Hepatocyte (in vitro differentiated cells): ENCODE data around the gene TRAF3. TPM values are rescaled to one million over a fixed set of nuclear protein-coding genes. Genes with fewer than 3 reads are reported as not detected.

Experiments used
- DNase-seq: peaks from one replicate; pipeline ENCODE4 v3.0.0-alpha.2; 2016; ENCODE audit warnings: low spot score
- H2AFZ ChIP-seq: fragments of 200-600 bp; sonication (generic); 2 replicates; pipeline ENCODE4 v1.6.0; 2016; ENCODE audit warnings: antibody characterized with exemption, mild to moderate bottlenecking
- H3K27ac ChIP-seq: fragments of 200-600 bp; sonication (generic); 2 replicates; pipeline ENCODE4 v1.5.1; 2016; ENCODE audit warnings: mild to moderate bottlenecking
- H3K27me3 ChIP-seq: fragments of 200-600 bp; sonication (generic); 2 replicates; pipeline ENCODE4 v1.6.1; 2016
- H3K36me3 ChIP-seq: fragments of 200-600 bp; sonication (generic); replicated peaks from 2 replicates; pipeline ENCODE4 v1.5.1; 2016; ENCODE audit warnings: low read depth; ENCODE audit not compliant: insufficient read depth
- H3K4me1 ChIP-seq: fragments of 200-600 bp; sonication (generic); 2 replicates; pipeline ENCODE4 v1.5.1; 2016; ENCODE audit warnings: mild to moderate bottlenecking, moderate library complexity; ENCODE audit not compliant: insufficient read depth
- H3K4me2 ChIP-seq: fragments of 200-600 bp; sonication (generic); 2 replicates; pipeline ENCODE4 v1.6.0; 2016
- H3K4me3 ChIP-seq: fragments of 200-600 bp; sonication (generic); 2 replicates; pipeline ENCODE4 v1.5.1; 2016; ENCODE audit warnings: mild to moderate bottlenecking
- H3K79me2 ChIP-seq: fragments of 200-600 bp; sonication (generic); 2 replicates; pipeline ENCODE4 v1.6.0; 2017; ENCODE audit warnings: mild to moderate bottlenecking
- H3K9me2 ChIP-seq: fragments of 200-600 bp; sonication (generic); replicated peaks from 2 replicates; pipeline ENCODE4 v1.6.0; 2017; ENCODE audit warnings: mild to moderate bottlenecking; ENCODE audit not compliant: insufficient read depth
- H3K9me3 ChIP-seq: fragments of 200-600 bp; sonication (generic); 2 replicates; pipeline ENCODE4 v1.5.1; 2016; ENCODE audit warnings: low read depth, mild to moderate bottlenecking
- H4K20me1 ChIP-seq: fragments of 200-600 bp; sonication (generic); 2 replicates; pipeline ENCODE4 v1.6.0; 2016; ENCODE audit warnings: mild to moderate bottlenecking; ENCODE audit not compliant: insufficient read depth, poor library complexity, severe bottlenecking
- CTCF ChIP-seq: fragments of 200-600 bp; sonication (generic); IDR thresholded peaks from 2 replicates; pipeline ENCODE4 v1.5.1; 2016; ENCODE audit warnings: antibody characterized with exemption, mild to moderate bottlenecking; ENCODE audit not compliant: poor library complexity
- EZH2 ChIP-seq: fragments of 200-600 bp; sonication (generic); IDR thresholded peaks from 2 replicates; pipeline ENCODE4 v1.6.1; 2016; ENCODE audit warnings: antibody characterized with exemption, mild to moderate bottlenecking, borderline replicate concordance
- EZH2phosphoT487 ChIP-seq: fragments of 200-600 bp; sonication (generic); IDR thresholded peaks from one replicate; pipeline ENCODE4 v1.6.1; 2018; ENCODE audit warnings: antibody characterized with exemption, mild to moderate bottlenecking, low read depth, moderate library complexity; ENCODE audit not compliant: unreplicated experiment, severe bottlenecking
- WGBS: methylation state at CpG from one replicate; pipeline ENCODE4 v1.1.6; 2016; ENCODE audit warnings: low lambda C conversion rate; ENCODE audit errors: missing lambda C conversion rate; 5-methylcytosine and 5-hydroxymethylcytosine counted together
- polyA plus RNA-seq: library from polyadenylated mRNA; unstranded; fragments of >200 nt; fragmentation: Nextera tagmentation; extraction: Ambion mirVana; gene quantifications from 2 replicates; pipeline ENCODE4 v1.2.1, GENCODE V29; 2016
- total RNA-seq: library from RNA; depleted of rRNA; stranded (reverse); fragments of >200 nt; gene quantifications from 2 replicates; pipeline ENCODE4 v1.2.3, GENCODE V29; 2014

Gene TRAF3
- total and polyA plus RNA-seq, 2 experiments from 2014 or later, result 8.0 to 15.8 TPM

GRCh38 chr14:102807013-102807406 is 29.8 kb downstream of the TRAF3 start:
- no peaks in the 10 kb centered on the region for H3K36me3 ChIP-seq
- WGBS, result 67% methylated on average over 4 of the region's 4 CpGs
- peaks cover 17% of the 10 kb centered on the region for H3K4me1 ChIP-seq
- no peak for DNase-seq
- H3K9me2 ChIP-seq, result no peaks in the 10 kb centered on the region
- H3K27ac ChIP-seq, result peak overlapping the region; percentile 89
- TF ChIP-seq CTCF (no peak), EZH2phosphoT487 (no peak), EZH2 (no peak)
- no peak overlapping the region for H3K4me3 ChIP-seq
- H3K79me2 ChIP-seq, result peaks cover 55% of the 10 kb centered on the region
- H2AFZ ChIP-seq, result no peak overlapping the region
- H3K9me3 ChIP-seq, result no peaks in the 10 kb centered on the region
- no peaks in the 10 kb centered on the region for H4K20me1 ChIP-seq
- H3K27me3 ChIP-seq, result no peaks in the 10 kb centered on the region
- no peak overlapping the region for H3K4me2 ChIP-seq

DNA sequence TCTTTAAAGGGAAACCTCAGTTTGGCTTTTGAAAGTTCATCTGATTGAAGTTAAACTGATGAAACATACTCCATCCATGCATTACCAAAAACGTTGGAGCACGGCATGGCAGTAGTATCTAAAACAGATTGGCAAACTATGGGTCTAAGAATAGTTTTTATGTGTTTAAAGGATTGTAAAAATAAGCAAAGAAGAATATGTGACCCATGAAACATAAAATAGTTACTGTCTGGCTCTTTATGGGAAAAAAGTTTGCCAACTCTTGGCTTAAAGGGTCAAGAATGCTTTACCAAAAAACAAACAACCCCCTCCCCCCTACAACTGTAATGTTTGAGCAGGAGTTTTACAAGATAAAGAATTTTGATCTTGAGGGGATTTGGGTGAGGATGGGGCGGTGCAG is 32.6 kb downstream of the TRAF3 start:
- Histone ChIP-seq H3K9me3 (no peaks in the 10 kb centered on the region), H3K9me2 (no peaks in the 10 kb centered on the region), H3K4me3 (no peak overlapping the region), H3K36me3 (no peaks in the 10 kb centered on the region), H2AFZ (no peak overlapping the region), H3K27me3 (no peaks in the 10 kb centered on the region), H3K79me2 (peaks cover 52% of the 10 kb centered on the region), H3K4me1 (peaks cover 17% of the 10 kb centered on the region), H3K4me2 (no peak overlapping the region), H4K20me1 (no peaks in the 10 kb centered on the region), H3K27ac (no peak overlapping the region)
- DNase-seq, result no peak
- 72% methylated on average over 3 of the region's 3 CpGs for WGBS
- no peak for TF ChIP-seq EZH2
- no peak for TF ChIP-seq CTCF
- no peak for TF ChIP-seq EZH2phosphoT487

GRCh38 chr14:102810523-102810922 is 33.3 kb downstream of the TRAF3 start:
- Histone ChIP-seq H3K79me2 (peaks cover 54% of the 10 kb centered on the region), H4K20me1 (no peaks in the 10 kb centered on the region), H3K27me3 (no peaks in the 10 kb centered on the region), H3K4me1 (peaks cover 17% of the 10 kb centered on the region), H3K9me3 (no peaks in the 10 kb centered on the region), H2AFZ (no peak overlapping the region), H3K4me2 (no peak overlapping the region), H3K4me3 (no peak overlapping the region), H3K9me2 (no peaks in the 10 kb centered on the region), H3K27ac (no peak overlapping the region), H3K36me3 (no peaks in the 10 kb centered on the region)
- TF ChIP-seq CTCF, result no peak
- no peak for TF ChIP-seq EZH2phosphoT487
- TF ChIP-seq EZH2, result no peak
- WGBS, result 88% methylated on average over 3 of the region's 3 CpGs
- no peak for DNase-seq
